C4-2B (cell line): Measurements from ENCODE around the gene ADIPOQ.

ENCODE experiments used
- H3K27ac ChIP-seq: fragments of 450-650 bp; 2 replicates; pipeline ENCODE4 v1.5.1; 2017
- ZFX ChIP-seq: fragments of 450-650 bp; IDR thresholded peaks from 2 replicates; pipeline ENCODE4 v1.6.1; 2017
- TF ChIP-seq, protein P1 (sequence below): fragments of 450-650 bp; conservative IDR thresholded peaks from 2 replicates; pipeline ENCODE4 v1.5.1; 2017; ENCODE audit warnings: mild to moderate bottlenecking

ADIPOQ gene

GRCh38 chr3:186823386-186823785 lies 19.1 kb upstream of the ADIPOQ start:
- TF ChIP-seq, protein P1, sequence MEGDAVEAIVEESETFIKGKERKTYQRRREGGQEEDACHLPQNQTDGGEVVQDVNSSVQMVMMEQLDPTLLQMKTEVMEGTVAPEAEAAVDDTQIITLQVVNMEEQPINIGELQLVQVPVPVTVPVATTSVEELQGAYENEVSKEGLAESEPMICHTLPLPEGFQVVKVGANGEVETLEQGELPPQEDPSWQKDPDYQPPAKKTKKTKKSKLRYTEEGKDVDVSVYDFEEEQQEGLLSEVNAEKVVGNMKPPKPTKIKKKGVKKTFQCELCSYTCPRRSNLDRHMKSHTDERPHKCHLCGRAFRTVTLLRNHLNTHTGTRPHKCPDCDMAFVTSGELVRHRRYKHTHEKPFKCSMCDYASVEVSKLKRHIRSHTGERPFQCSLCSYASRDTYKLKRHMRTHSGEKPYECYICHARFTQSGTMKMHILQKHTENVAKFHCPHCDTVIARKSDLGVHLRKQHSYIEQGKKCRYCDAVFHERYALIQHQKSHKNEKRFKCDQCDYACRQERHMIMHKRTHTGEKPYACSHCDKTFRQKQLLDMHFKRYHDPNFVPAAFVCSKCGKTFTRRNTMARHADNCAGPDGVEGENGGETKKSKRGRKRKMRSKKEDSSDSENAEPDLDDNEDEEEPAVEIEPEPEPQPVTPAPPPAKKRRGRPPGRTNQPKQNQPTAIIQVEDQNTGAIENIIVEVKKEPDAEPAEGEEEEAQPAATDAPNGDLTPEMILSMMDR = no peak
- no peak for TF ChIP-seq ZFX
- no peak overlapping the region for H3K27ac ChIP-seq

DNA sequence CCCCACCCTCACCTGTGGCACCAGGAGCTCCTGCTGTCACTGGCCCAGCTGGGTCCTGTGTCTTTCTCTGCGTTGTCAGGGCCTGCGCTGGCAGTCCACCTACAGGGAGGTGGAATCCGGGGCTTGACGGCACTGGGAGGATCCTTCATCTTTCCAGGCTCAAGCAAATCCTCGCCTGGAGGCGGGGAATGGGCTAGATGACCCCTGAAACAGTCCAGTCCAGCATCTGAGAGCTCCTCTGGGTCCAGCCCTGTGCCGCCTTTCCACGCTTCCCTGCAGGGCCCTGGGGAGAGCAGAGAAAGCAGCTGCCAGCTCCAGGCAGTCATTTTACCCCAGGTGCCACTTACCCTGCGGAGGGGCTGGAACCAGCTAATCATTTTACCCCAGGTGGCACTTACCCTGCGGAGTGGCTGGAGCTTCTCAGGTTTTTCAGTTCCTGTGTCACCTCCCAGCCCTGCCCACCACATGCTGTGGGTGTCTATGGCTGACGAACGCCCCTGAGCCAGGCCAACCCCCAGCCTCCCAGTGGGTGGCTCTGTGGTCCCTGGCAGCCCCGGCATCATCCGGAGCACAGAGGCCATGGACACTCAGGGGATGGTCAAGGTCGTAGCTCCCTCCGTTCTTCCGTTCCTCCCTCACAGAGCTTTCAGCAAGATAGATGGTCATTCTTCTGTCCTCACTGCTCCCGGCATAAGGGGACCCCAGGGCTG lies 17.9 kb upstream of the ADIPOQ start:
- no peak overlapping the region for H3K27ac ChIP-seq
- TF ChIP-seq, protein P1 = no peak
- no peak for TF ChIP-seq ZFX

GRCh38 chr3:186825294-186825821 lies 17.2 kb upstream of the ADIPOQ start:
- H3K27ac ChIP-seq = no peak overlapping the region

DNA sequence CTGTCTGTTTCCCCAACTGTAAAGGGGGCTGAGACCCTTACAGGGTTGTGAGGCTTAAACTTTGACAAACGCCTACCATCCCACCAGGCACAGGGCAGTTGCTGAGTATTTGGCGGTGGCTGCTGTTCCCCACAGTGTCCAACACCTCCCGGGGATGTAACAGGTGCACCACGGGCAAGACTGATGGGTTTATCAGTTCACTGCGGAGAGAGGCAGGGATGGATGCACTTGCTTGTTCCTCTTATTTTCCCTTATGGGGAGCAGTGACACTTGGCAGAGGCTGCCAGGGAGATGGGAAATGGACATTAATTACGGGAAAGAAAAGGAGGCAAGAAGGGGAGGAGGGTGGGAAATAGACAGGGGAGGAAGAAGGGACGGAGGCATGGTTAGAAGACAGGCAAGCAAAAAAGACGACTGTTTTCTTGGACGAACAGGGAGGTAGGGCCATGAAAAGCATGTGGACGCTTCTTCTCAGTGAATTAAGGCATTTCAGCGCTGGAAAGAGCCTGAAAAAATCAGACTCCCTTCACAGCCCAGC lies 16.6 kb upstream of the ADIPOQ start:
- TF ChIP-seq ZFX = no peak
- H3K27ac ChIP-seq = no peak overlapping the region; the same call in 1 of the 2 replicates

More at GRCh38 chr3:186825294-186825821, 17.2 kb upstream of the ADIPOQ start:
- no peak for TF ChIP-seq ZFX
- TF ChIP-seq, protein P1 = no peak

- peak overlapping the region; percentile 73 for H3K27ac ChIP-seq
- TF ChIP-seq ZFX = no peak
- TF ChIP-seq, protein P1 = no peak
These were observed 16.0 kb upstream of the ADIPOQ start for GRCh38 chr3:186826410-186826975.

- peak overlapping the region; percentile 73 for H3K27ac ChIP-seq
- TF ChIP-seq ZFX = no peak; the same call in 1 of the 2 replicates
These were observed 15.3 kb upstream of the ADIPOQ start for GRCh38 chr3:186826976-186827857.

DNA sequence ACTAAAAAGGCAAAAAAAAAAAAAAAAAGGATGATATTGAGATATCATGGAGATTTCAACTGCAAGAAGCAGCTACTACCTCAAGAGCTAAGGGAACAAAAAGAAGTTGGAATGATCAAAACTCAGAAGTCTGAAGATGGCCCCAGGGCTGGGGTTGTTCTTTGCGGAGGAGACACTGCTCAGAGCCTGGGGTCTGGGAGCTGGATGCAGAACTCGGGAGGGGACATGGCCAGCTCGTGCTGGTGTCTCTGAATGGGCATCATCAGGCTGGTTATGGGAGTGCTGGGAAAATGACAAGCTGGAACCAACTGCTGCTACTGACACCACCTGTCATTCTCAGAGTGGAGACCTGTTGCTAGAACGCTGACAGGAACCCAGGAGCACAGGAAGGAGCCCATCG lies 14.2 kb upstream of the ADIPOQ start:
- no peak for TF ChIP-seq ZFX
- TF ChIP-seq, protein P1 = no peak
- H3K27ac ChIP-seq = no peak overlapping the region

GRCh38 chr3:186831798-186832197 lies 10.7 kb upstream of the ADIPOQ start:
- TF ChIP-seq, protein P1 = no peak
- H3K27ac ChIP-seq = no peak overlapping the region
